GM18507 (cell line): ENCODE measurements around the gene ST8SIA2.

Experiments used
- DNase-seq: peaks from one replicate; pipeline ENCODE4 v3.0.0; 2011; ENCODE audit warnings: low read depth; ENCODE audit not compliant: insufficient read length; ENCODE audit errors: extremely low spot score
- FAIRE-seq: peaks from 2 replicates; lab custom pipeline; 2011; peaks lifted over from hg19 to GRCh38; lab: Jason Lieb, UNC

ST8SIA2 gene

GRCh38 chr15:92394309-92395097 is 822 bp downstream of the ST8SIA2 start:
- DNase-seq, result no peak
- FAIRE-seq, result no peak

- FAIRE-seq (no peak), DNase-seq (no peak)
These were observed 1.5 kb downstream of the ST8SIA2 start for GRCh38 chr15:92395098-92395635.

GRCh38 chr15:92399271-92399950 is 5.7 kb downstream of the ST8SIA2 start:
- DNase-seq (no peak), FAIRE-seq (no peak)

- DNase-seq (no peak), FAIRE-seq (no peak)
These were observed 6.9 kb downstream of the ST8SIA2 start for GRCh38 chr15:92400573-92400972.

- no peak for FAIRE-seq
These were observed 7.5 kb downstream of the ST8SIA2 start for GRCh38 chr15:92400980-92401787.

GRCh38 chr15:92402751-92403150 is 9.1 kb downstream of the ST8SIA2 start:
- FAIRE-seq (no peak), DNase-seq (no peak)

More at GRCh38 chr15:92400980-92401787, 7.5 kb downstream of the ST8SIA2 start:
- no peak for DNase-seq

- FAIRE-seq, result no peak
- DNase-seq, result no peak
These were observed 12.3 kb downstream of the ST8SIA2 start for GRCh38 chr15:92405942-92406341.

GRCh38 chr15:92407321-92407720 is 13.6 kb downstream of the ST8SIA2 start:
- FAIRE-seq (no peak), DNase-seq (no peak)

- no peak for DNase-seq
- FAIRE-seq, result no peak
These were observed 14.2 kb downstream of the ST8SIA2 start for GRCh38 chr15:92407916-92408315.

- FAIRE-seq (no peak), DNase-seq (no peak)
These were observed 15.3 kb downstream of the ST8SIA2 start for GRCh38 chr15:92409006-92409405.

- no peak for FAIRE-seq
- DNase-seq, result no peak
These were observed 15.8 kb downstream of the ST8SIA2 start for GRCh38 chr15:92409521-92409920.

GRCh38 chr15:92410537-92410936 is 16.9 kb downstream of the ST8SIA2 start:
- no peak for FAIRE-seq

GRCh38 chr15:92411256-92411655 is 17.6 kb downstream of the ST8SIA2 start:
- no peak for FAIRE-seq

More at GRCh38 chr15:92410537-92410936, 16.9 kb downstream of the ST8SIA2 start:
- DNase-seq, result no peak

GRCh38 chr15:92413510-92413909 is 19.8 kb downstream of the ST8SIA2 start:
- no peak for FAIRE-seq
- DNase-seq, result no peak

More at GRCh38 chr15:92411256-92411655, 17.6 kb downstream of the ST8SIA2 start:
- no peak for DNase-seq

GRCh38 chr15:92415639-92416297 is 22.1 kb downstream of the ST8SIA2 start:
- FAIRE-seq, result no peak
- no peak for DNase-seq

- DNase-seq (no peak), FAIRE-seq (no peak)
These were observed 22.9 kb downstream of the ST8SIA2 start for GRCh38 chr15:92416557-92416956.

GRCh38 chr15:92417716-92418115 is 24.0 kb downstream of the ST8SIA2 start:
- FAIRE-seq (no peak), DNase-seq (no peak)

- FAIRE-seq, result no peak
- DNase-seq, result no peak
These were observed 25.2 kb downstream of the ST8SIA2 start for GRCh38 chr15:92418864-92419263.

- no peak for FAIRE-seq
- DNase-seq, result no peak
These were observed 28.3 kb downstream of the ST8SIA2 start for GRCh38 chr15:92421976-92422375.
